ACC112 (cell line): ENCODE results near the gene NHSL1.

Experiments used
- H2AFZ ChIP-seq: fragments of 200-600 bp; sonication (generic); one replicate; pipeline ENCODE4 v1.6.0; 2017; ENCODE audit warnings: antibody characterized with exemption, low read length; ENCODE audit not compliant: unreplicated experiment
- H3K27ac ChIP-seq: fragments of 200-600 bp; sonication (generic); 2 replicates; pipeline ENCODE4 v1.5.1; 2014; ENCODE audit warnings: low read depth, mild to moderate bottlenecking, antibody characterized with exemption, low read length, moderate library complexity
- H3K27me3 ChIP-seq: fragments of 200-600 bp; sonication (generic); 2 replicates; pipeline ENCODE4 v1.6.1; 2014; ENCODE audit warnings: mild to moderate bottlenecking, antibody characterized with exemption, low read length, moderate library complexity, mixed read lengths; ENCODE audit not compliant: insufficient read depth
- H3K36me3 ChIP-seq: fragments of 200-600 bp; sonication (generic); 2 replicates; pipeline ENCODE4 v1.6.1; 2016; ENCODE audit warnings: mild to moderate bottlenecking, antibody characterized with exemption, low read length, moderate library complexity, mixed read lengths; ENCODE audit not compliant: insufficient read depth
- H3K4me1 ChIP-seq: fragments of 200-600 bp; sonication (generic); one replicate; pipeline ENCODE4 v1.6.1; 2016; ENCODE audit warnings: low read length, mixed read lengths; ENCODE audit not compliant: insufficient read depth, unreplicated experiment, control insufficient read depth
- H3K4me3 ChIP-seq: fragments of 200-600 bp; sonication (generic); 2 replicates; pipeline ENCODE4 v1.5.1; 2014; ENCODE audit warnings: mild to moderate bottlenecking, low read depth, low read length
- H3K79me2 ChIP-seq: fragments of 200-600 bp; sonication (generic); one replicate; pipeline ENCODE4 v1.6.0; 2016; ENCODE audit warnings: low read length; ENCODE audit not compliant: control insufficient read depth, unreplicated experiment, insufficient read depth

Gene NHSL1

GRCh38 chr6:138393871-138394783, 105.2 kb downstream of the NHSL1 start:
- H3K36me3 ChIP-seq = no peaks in the 10 kb centered on the region
- H3K4me1 ChIP-seq = peaks cover 15% of the 10 kb centered on the region
- no peaks in the 10 kb centered on the region for H3K79me2 ChIP-seq
- H3K4me3 ChIP-seq = no peak overlapping the region
- no peaks in the 10 kb centered on the region for H3K27me3 ChIP-seq
- H3K27ac ChIP-seq = no peak overlapping the region
- no peak overlapping the region for H2AFZ ChIP-seq

GRCh38 chr6:138389551-138389950, 109.7 kb downstream of the NHSL1 start:
- no peak overlapping the region for H3K27ac ChIP-seq
- no peak overlapping the region for H3K4me3 ChIP-seq
- H3K36me3 ChIP-seq = no peaks in the 10 kb centered on the region
- no peak overlapping the region for H2AFZ ChIP-seq
- H3K4me1 ChIP-seq = no peaks in the 10 kb centered on the region
- no peaks in the 10 kb centered on the region; the same call in 1 of the 2 replicates for H3K27me3 ChIP-seq
- no peaks in the 10 kb centered on the region for H3K79me2 ChIP-seq

DNA sequence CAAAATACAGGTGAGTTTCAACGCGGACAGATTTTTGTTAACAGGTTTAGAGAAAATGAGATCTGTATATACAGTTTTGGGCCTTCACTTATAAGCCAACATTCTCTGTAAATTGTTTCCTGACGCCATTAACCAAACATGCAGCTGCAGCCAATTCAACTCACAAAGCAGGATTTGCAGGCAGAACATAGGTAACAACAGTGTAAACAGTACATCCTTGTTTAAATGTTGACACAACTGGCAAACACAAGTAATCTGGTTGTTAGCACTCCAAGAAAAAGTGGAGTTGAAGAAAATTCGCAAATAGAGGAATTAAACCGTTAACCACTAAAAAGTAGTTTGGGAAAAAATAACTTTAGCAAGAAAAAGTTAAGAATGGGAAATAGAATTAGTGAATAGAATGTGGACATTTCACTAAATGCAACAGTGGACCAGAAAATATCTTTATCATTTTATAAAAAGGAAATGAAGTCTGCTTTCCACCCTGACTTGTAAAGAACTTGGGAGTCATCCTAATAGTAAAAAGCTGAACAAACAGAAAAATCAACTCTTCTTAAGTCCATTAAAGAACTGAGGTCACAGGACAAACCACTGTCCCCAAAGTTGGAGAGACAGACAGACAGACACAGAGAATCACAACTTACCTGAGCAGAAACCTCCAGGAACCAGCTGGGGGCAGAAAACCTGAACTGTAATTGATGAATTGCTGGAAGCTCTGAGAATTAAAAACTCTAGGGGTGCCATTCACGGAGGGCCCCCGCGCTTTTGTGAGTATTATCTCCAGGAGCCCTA, 111.5 kb downstream of the NHSL1 start:
- H2AFZ ChIP-seq = no peak overlapping the region

DNA sequence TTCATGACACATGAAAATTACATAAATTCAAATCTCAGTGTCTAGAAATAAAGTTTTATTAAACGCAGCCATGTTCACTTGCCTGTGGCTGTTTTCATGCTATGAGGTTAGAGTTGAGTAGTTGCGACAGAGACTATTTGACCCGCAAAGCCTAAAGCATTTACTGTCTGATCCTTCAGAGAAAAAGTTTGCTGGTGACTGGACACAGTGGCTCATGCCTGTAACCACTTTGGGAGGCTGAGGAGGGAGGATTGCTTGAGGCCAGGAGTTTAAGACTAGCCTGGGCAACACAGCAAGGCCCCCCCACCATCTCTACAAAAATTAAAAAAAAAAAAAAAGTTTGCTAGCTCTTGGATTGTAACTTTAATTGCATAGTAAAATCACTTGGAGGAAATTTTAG, 112.4 kb downstream of the NHSL1 start:
- H3K27ac ChIP-seq = no peak overlapping the region
- H3K27me3 ChIP-seq = no peaks in the 10 kb centered on the region; the same call in 1 of the 2 replicates
- no peaks in the 10 kb centered on the region for H3K79me2 ChIP-seq
- no peak overlapping the region for H2AFZ ChIP-seq
- no peak overlapping the region for H3K4me3 ChIP-seq
- no peaks in the 10 kb centered on the region for H3K36me3 ChIP-seq
- H3K4me1 ChIP-seq = no peaks in the 10 kb centered on the region

More for the DNA sequence above, 111.5 kb downstream of the NHSL1 start:
- Histone ChIP-seq H3K4me3 (no peak overlapping the region), H3K79me2 (no peaks in the 10 kb centered on the region), H3K4me1 (no peaks in the 10 kb centered on the region), H3K27ac (no peak overlapping the region), H3K27me3 (no peaks in the 10 kb centered on the region; the same call in 1 of the 2 replicates), H3K36me3 (no peaks in the 10 kb centered on the region)

- Histone ChIP-seq H3K4me1 (no peaks in the 10 kb centered on the region), H3K79me2 (no peaks in the 10 kb centered on the region), H3K27ac (no peak overlapping the region), H3K4me3 (no peak overlapping the region), H2AFZ (no peak overlapping the region), H3K27me3 (no peaks in the 10 kb centered on the region; the same call in 1 of the 2 replicates), H3K36me3 (no peaks in the 10 kb centered on the region)
These were observed 115.5 kb downstream of the NHSL1 start for GRCh38 chr6:138383776-138384175.

DNA sequence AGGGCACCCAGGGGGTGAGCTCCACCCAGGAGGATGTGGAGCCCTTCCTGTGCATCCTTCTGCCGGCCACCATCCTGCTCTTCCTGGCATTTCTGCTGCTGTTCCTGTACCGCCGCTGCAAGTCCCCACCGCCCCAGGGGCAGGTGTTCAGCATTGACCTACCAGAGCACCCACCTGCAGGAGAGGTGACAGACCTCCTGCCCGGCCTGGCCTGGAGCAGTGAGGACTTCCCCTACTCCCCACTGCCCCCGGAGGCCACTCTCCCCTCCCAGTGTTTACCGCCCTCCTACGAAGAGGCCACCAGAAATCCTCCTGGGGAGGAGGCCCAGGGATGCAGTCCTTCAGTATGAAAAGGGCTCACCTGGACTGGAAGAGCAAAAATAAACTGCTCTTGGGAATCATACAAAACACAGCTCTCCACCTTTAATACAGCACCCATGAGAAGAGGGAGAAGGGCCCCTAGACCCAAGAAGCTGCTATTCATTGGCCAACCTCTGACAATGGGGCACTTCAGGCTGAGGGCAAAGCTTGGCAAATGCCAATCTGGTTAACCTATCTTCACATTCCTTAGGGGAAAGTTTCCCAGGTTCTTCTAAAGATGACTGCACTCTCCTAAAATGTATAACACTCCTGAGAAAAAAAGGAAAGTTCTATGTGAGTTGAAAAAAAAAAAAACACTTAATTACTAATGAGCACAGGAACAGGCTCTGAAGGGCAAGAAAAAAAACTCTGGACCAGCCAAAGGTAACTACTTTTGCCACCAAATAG, 116.6 kb downstream of the NHSL1 start:
- H3K4me1 ChIP-seq = no peaks in the 10 kb centered on the region
- no peak overlapping the region for H3K27ac ChIP-seq
- H3K79me2 ChIP-seq = no peaks in the 10 kb centered on the region
- no peaks in the 10 kb centered on the region; the same call in 1 of the 2 replicates for H3K27me3 ChIP-seq
- H3K36me3 ChIP-seq = no peaks in the 10 kb centered on the region
- no peak overlapping the region for H2AFZ ChIP-seq
- no peak overlapping the region for H3K4me3 ChIP-seq

DNA sequence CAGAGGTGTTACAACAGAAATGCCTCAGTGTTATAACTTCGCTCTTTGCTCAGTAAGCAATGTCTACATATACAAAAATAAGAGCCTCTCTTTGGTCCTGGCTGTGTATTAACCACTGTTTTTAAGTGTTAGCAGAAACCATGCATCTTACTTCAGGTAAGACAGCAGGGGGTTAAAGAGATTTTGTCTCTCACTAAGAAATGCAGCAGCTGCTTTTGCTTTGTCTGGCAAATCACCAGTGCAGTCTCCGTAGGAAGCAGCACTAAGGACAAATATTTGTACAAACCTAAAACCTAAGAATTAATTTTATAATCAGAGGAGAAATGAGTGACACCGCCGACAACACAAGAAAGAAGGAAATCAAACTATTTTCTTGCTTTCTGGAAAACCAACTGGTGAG, 120.8 kb downstream of the NHSL1 start:
- no peak overlapping the region for H3K4me3 ChIP-seq
- H3K27me3 ChIP-seq = no peaks in the 10 kb centered on the region
- no peaks in the 10 kb centered on the region for H3K79me2 ChIP-seq
- H2AFZ ChIP-seq = no peak overlapping the region
- no peaks in the 10 kb centered on the region for H3K36me3 ChIP-seq
- H3K4me1 ChIP-seq = no peaks in the 10 kb centered on the region
- no peak overlapping the region for H3K27ac ChIP-seq

GRCh38 chr6:138377844-138378243, 121.5 kb downstream of the NHSL1 start, which contains the start of gene SMIM28:
TSS of gene SMIM28 (plus strand) at chr6:138377905. CDS start at chr6:138378073, 168 bp downstream.
- H3K4me1 ChIP-seq = peaks cover 1% of the 10 kb centered on the region
- no peaks in the 10 kb centered on the region for H3K36me3 ChIP-seq
- no peak within 1 kb of the TSS for H2AFZ ChIP-seq

DNA sequence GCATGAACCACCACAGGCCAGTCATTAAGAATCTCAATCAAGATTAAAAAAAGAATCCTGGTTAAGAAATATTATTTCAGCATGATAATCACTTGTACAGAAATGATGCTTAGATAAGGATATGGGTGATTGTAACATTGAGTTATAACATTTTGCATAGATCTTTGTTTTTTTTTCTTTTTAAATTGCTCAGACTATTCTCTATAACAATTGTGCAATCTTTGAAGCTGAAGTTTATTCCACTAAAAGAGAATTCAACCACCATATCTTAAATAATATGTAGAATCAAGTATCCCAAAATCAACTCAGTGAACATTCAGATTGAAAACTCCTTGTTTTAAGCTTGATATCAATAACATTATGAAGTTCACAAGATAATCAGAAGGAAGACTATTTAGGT, 122.3 kb downstream of the NHSL1 start:
- H3K27me3 ChIP-seq = no peaks in the 10 kb centered on the region
- H2AFZ ChIP-seq = no peak overlapping the region
- no peak overlapping the region for H3K4me3 ChIP-seq
- H3K79me2 ChIP-seq = no peaks in the 10 kb centered on the region
- H3K4me1 ChIP-seq = peaks cover 8% of the 10 kb centered on the region
- H3K36me3 ChIP-seq = no peaks in the 10 kb centered on the region
- H3K27ac ChIP-seq = no peak overlapping the region

More at GRCh38 chr6:138377844-138378243, 121.5 kb downstream of the NHSL1 start, which contains the start of gene SMIM28:
- no peak within 1 kb of the TSS for H3K4me3 ChIP-seq
- H3K27ac ChIP-seq = no peak within 1 kb of the TSS
- no peaks in the 10 kb centered on the region for H3K27me3 ChIP-seq
- no peaks in the 10 kb centered on the region for H3K79me2 ChIP-seq

- no peak overlapping the region for H3K4me3 ChIP-seq
- H2AFZ ChIP-seq = no peak overlapping the region
- H3K4me1 ChIP-seq = peaks cover 18% of the 10 kb centered on the region
- H3K27ac ChIP-seq = no peak overlapping the region
- no peaks in the 10 kb centered on the region for H3K79me2 ChIP-seq
- H3K36me3 ChIP-seq = no peaks in the 10 kb centered on the region
- H3K27me3 ChIP-seq = no peaks in the 10 kb centered on the region
These were observed 124.5 kb downstream of the NHSL1 start for GRCh38 chr6:138374815-138375214.
